GM12878 (cell line): ENCODE measurements around the gene SPRY4. TPM values are rescaled to one million over a fixed set of nuclear protein-coding genes. Genes with fewer than 3 reads are reported as not detected.

Experiments
- ATAC-seq: fragments of 200-7000 bp; cut with Tn5 transposase; 3 replicates; pipeline ENCODE4 v1.9.1; 2020; ENCODE audit warnings: mild to moderate bottlenecking, moderate library complexity
- BruUV-seq: library from RNA; stranded (reverse); fragments of 400-500 nt; replicated peaks from 2 replicates; lab custom pipeline; 2021; lab: Mats Ljungman, UMichigan
- CTCF ChIA-PET: fragments of 300-600 bp; sonication (Branson Sonifier 250); formaldehyde crosslinking; extraction: SDS; loops from one replicate; lab custom pipeline; 2021; ENCODE audit warnings: inconsistent platforms; lab: Yijun Ruan, JAX
- POLR2A ChIA-PET: fragments of 350-600 bp; formaldehyde crosslinking; extraction: SDS; loops from one replicate; lab custom pipeline; 2021; ENCODE audit warnings: inconsistent platforms; lab: Charles Lee
- RAD21 ChIA-PET: fragments of 300-600 bp; sonication (Branson Sonifier 250); formaldehyde crosslinking; loops from one replicate; lab custom pipeline; 2023; ENCODE audit warnings: antibody characterized with exemption; ENCODE audit not compliant: unreplicated experiment; lab: Charles Lee
- SMC1A ChIA-PET: fragments of 300-600 bp; sonication (Branson Sonifier 250); formaldehyde crosslinking; loops from one replicate; lab custom pipeline; 2023; ENCODE audit not compliant: unreplicated experiment, uncharacterized antibody; lab: Charles Lee
- DNase-seq: peaks from one replicate; pipeline ENCODE4 v3.0.0-alpha.2; 2011; ENCODE audit warnings: low read depth, low spot score
- FAIRE-seq: peaks from 3 replicates; lab custom pipeline; 2011; peaks lifted over from hg19 to GRCh38; lab: Jason Lieb, UNC
- H2AFZ ChIP-seq: 2 replicates; pipeline ENCODE4 v1.6.0; 2011; ENCODE audit warnings: low read depth, low read length, control low read depth; ENCODE audit not compliant: control insufficient read depth
- H3K27ac ChIP-seq: 2 replicates; pipeline ENCODE4 v1.5.1; 2011; ENCODE audit warnings: control low read depth; ENCODE audit not compliant: control insufficient read depth, insufficient read depth
- H3K27me3 ChIP-seq, 2 experiments: replicated peaks in 1 of 2; 2 replicates each; pipeline versions ENCODE4 v1.6.0 to v1.6.1; 2011; ENCODE audit warnings: low read length in 1 of 2; ENCODE audit not compliant: control insufficient read depth in 2 of 2, insufficient read depth in 2 of 2
- H3K36me3 ChIP-seq, 2 experiments: 2 replicates each; pipeline ENCODE4 v1.5.1; 2011; ENCODE audit warnings: low read length in 1 of 2; ENCODE audit not compliant: control insufficient read depth in 2 of 2, insufficient read depth in 2 of 2
- H3K4me1 ChIP-seq: 2 replicates; pipeline ENCODE4 v1.6.1; 2011; ENCODE audit warnings: mild to moderate bottlenecking, low read length, moderate library complexity, mixed read lengths; ENCODE audit not compliant: control insufficient read depth, insufficient read depth
- H3K4me2 ChIP-seq: 2 replicates; pipeline ENCODE4 v1.6.0; 2011; ENCODE audit warnings: control low read depth; ENCODE audit not compliant: control insufficient read depth, insufficient read depth
- H3K4me3 ChIP-seq: fragments of 200-600 bp; sonication (generic); 2 replicates; pipeline ENCODE4 v1.5.1; 2016
- H3K79me2 ChIP-seq: 2 replicates; pipeline ENCODE4 v1.6.0; 2011; ENCODE audit warnings: low read length; ENCODE audit not compliant: control insufficient read depth, insufficient read depth
- H3K9ac ChIP-seq: 2 replicates; pipeline ENCODE4 v1.8.0; 2011; ENCODE audit warnings: low read length, control low read depth, mixed read lengths; ENCODE audit not compliant: control insufficient read depth, insufficient read depth
- H3K9me3 ChIP-seq: replicated peaks from 3 replicates; pipeline ENCODE4 v1.5.1; 2011; ENCODE audit warnings: mild to moderate bottlenecking, low read length; ENCODE audit not compliant: control insufficient read depth, insufficient read depth
- H4K20me1 ChIP-seq: 2 replicates; pipeline ENCODE4 v1.6.0; 2011; ENCODE audit not compliant: control insufficient read depth, insufficient read depth
- CHD2 ChIP-seq: IDR thresholded peaks from 2 replicates; pipeline ENCODE4 v1.6.1; 2011; ENCODE audit warnings: low read depth, low read length, improper control_type of control experiment, borderline replicate concordance
- CREB1 ChIP-seq: IDR thresholded peaks from 2 replicates; pipeline ENCODE4 v1.6.1; 2012; ENCODE audit warnings: low read depth, mild to moderate bottlenecking, inconsistent platforms
- ETV6 ChIP-seq, 2 experiments: fragments of 450-650 bp in 1 of 2; IDR thresholded peaks in 1 of 2; conservative IDR thresholded peaks in 1 of 2; 2 replicates each; pipeline ENCODE4 v1.6.1; 2014; ENCODE audit warnings: antibody characterized with exemption in 1 of 2, borderline replicate concordance in 1 of 2, low read depth in 1 of 2, mild to moderate bottlenecking in 1 of 2, moderate library complexity in 1 of 2
- FOXK2 ChIP-seq: fragments of 450-650 bp; IDR thresholded peaks from 2 replicates; pipeline ENCODE4 v1.6.1; 2017; ENCODE audit warnings: mild to moderate bottlenecking, moderate library complexity
- IRF4 ChIP-seq: IDR thresholded peaks from 2 replicates; pipeline ENCODE4 v1.6.1; 2011; ENCODE audit warnings: low read depth, low read length
- JUNB ChIP-seq: IDR thresholded peaks from 2 replicates; pipeline ENCODE4 v1.6.1; 2016; ENCODE audit warnings: antibody characterized with exemption, mild to moderate bottlenecking
- RAD51 ChIP-seq: fragments of 450-650 bp; IDR thresholded peaks from 2 replicates; pipeline ENCODE4 v1.6.1; 2016; ENCODE audit warnings: moderate library complexity, mild to moderate bottlenecking, inconsistent platforms
- SMAD1 ChIP-seq: fragments of 450-650 bp; IDR thresholded peaks from 2 replicates; pipeline ENCODE4 v1.6.1; 2018; ENCODE audit warnings: mild to moderate bottlenecking, low read depth; ENCODE audit not compliant: partially characterized antibody
- TAF1 ChIP-seq: IDR thresholded peaks from 2 replicates; pipeline ENCODE4 v1.6.1; 2011; ENCODE audit warnings: mild to moderate bottlenecking, low read depth, low read length, borderline replicate concordance
- WGBS: methylation state at CpG from one replicate; pipeline ENCODE4 v1.1.6; 2016; ENCODE audit warnings: low lambda C conversion rate; ENCODE audit not compliant: insufficient replicate concordance, insufficient coverage; ENCODE audit errors: missing lambda C conversion rate; 5-methylcytosine and 5-hydroxymethylcytosine counted together
- in situ Hi-C: fragments of 300-500 bp; cut with MboI; formaldehyde crosslinking; loops from 9 replicates; pipeline ENCODE4 v1.14.3; 2018; ENCODE audit warnings: mixed read lengths
- intact Hi-C: fragments of 100-400 bp; cut with micrococcal nuclease; formaldehyde crosslinking; loops from one replicate; pipeline ENCODE4 v1.14.2; 2022; ENCODE audit not compliant: unreplicated experiment
- polyA plus RNA-seq, 11 experiments: library from polyadenylated mRNA; depleted of rRNA in 4 of 11; unstranded in 6 of 11; stranded (reverse) in 5 of 11; fragments of >200 nt; fragmentation: Nextera tagmentation in 4 of 11; fragmentation: Illumina TruSeq in 1 of 11; extraction: Ambion mirVana in 4 of 11; extraction: Trizol in 1 of 11; gene quantifications; 1 replicate in 1 of 11; 2 replicates in 10 of 11; pipeline versions ENCODE4 v1.2.1 to v1.2.3, GENCODE V29; 2011 to 2016; ENCODE audit warnings: inconsistent platforms in 2 of 11, missing spikeins in 2 of 11, low read depth in 1 of 11
- total RNA-seq, 4 experiments: library from RNA; depleted of rRNA in 3 of 4; stranded (reverse); fragments of >200 nt in 3 of 4; fragmentation: Illumina TruSeq in 1 of 4; extraction: Trizol in 1 of 4; gene quantifications; 2 replicates each; pipeline versions ENCODE4 v1.2.1 to v1.2.3, GENCODE V29; 2013 to 2021
- TF ChIP-seq, protein P1 (sequence below): IDR thresholded peaks from 2 replicates; pipeline ENCODE4 v1.6.1; 2012; ENCODE audit warnings: low read depth, low read length, improper control_type of control experiment
- TF ChIP-seq, protein P2 (sequence below): fragments of 450-650 bp; formaldehyde crosslinking; IDR thresholded peaks from 2 replicates; pipeline ENCODE4 v1.4.0; 2022; ENCODE audit warnings: mild to moderate bottlenecking, moderate library complexity

The SPRY4 gene
- total and polyA plus RNA-seq, 10 of the 15 experiments (the other 5 are each of a cell fraction or from before 2014, with no cell fraction given) = 0.04 to 1.4 (median 0.18) TPM; not detected in 1

DNA sequence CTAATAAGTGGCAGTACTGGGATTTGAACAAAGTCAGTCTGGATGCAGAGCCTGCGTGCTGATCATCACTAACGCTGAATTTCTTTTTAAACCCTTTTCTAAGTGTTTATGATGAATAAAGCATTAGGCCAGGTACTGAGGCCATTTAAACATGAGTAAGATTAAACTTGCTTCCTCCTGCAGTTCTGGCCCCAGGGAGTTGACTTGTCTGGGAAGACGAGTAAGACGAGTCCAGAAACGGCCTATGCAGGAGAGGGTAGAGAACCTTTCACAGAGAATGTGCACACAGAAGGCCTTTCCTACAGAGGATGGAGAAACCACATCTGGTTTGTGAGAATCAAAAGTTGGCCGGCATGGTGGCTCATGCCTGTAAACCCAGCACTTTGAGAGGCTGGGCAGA lies 42.9 kb downstream of the SPRY4 start:
- H3K27ac ChIP-seq = no peak overlapping the region
- ATAC-seq (no peak), FAIRE-seq (no peak), DNase-seq (no peak)
- no peaks in the 10 kb centered on the region for H4K20me1 ChIP-seq
- ChIA-PET RAD21 (no interaction called here), SMC1A (no interaction called here), CTCF (no interaction called here), POLR2A (no interaction called here)
- H3K4me3 ChIP-seq = no peak overlapping the region
- no peak overlapping the region for H3K9ac ChIP-seq
- no peaks in the 10 kb centered on the region for H3K79me2 ChIP-seq
- 60% methylated on average over 6 of the region's 6 CpGs for WGBS
- no peaks in the 10 kb centered on the region for H3K27me3 ChIP-seq
- TF ChIP-seq, protein P1, sequence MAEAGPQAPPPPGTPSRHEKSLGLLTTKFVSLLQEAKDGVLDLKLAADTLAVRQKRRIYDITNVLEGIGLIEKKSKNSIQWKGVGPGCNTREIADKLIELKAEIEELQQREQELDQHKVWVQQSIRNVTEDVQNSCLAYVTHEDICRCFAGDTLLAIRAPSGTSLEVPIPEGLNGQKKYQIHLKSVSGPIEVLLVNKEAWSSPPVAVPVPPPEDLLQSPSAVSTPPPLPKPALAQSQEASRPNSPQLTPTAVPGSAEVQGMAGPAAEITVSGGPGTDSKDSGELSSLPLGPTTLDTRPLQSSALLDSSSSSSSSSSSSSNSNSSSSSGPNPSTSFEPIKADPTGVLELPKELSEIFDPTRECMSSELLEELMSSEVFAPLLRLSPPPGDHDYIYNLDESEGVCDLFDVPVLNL = no peak
- TF ChIP-seq CHD2 (no peak), FOXK2 (no peak), TAF1 (no peak)
- no peak overlapping the region for H2AFZ ChIP-seq
- no peak overlapping the region for H3K4me2 ChIP-seq
- H3K4me1 ChIP-seq = no peaks in the 10 kb centered on the region
- intact Hi-C loops = no loop called here
- in situ Hi-C loops = no loop called here
- no peaks in the 10 kb centered on the region for H3K36me3 ChIP-seq
- BruUV-seq = no TSS peak
- H3K9me3 ChIP-seq = no peaks in the 10 kb centered on the region

DNA sequence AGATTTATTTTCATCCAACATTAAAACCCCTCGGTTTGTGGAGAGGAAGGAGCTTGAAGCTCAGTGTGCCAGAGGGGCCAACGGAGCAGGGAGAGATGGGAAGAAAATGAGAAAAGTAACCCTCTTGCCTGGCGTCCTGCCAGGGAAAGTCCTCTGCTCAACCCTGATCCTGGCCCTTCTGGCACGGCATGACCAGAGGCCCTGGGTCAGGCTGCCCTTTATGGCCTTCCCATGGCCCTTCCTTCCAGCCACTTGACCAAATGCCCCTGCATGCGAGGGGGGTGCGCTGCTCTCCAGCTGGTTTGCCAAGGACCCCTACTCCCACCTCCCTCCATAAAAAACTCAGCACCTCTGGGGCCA lies 43.8 kb downstream of the SPRY4 start:
- Histone ChIP-seq H3K79me2 (no peaks in the 10 kb centered on the region), H3K9me3 (no peaks in the 10 kb centered on the region), H4K20me1 (no peaks in the 10 kb centered on the region), H3K36me3 (no peaks in the 10 kb centered on the region), H3K4me3 (no peak overlapping the region), H3K9ac (no peak overlapping the region), H3K4me1 (no peaks in the 10 kb centered on the region), H2AFZ (no peak overlapping the region), H3K4me2 (no peak overlapping the region), H3K27me3 (no peaks in the 10 kb centered on the region), H3K27ac (no peak overlapping the region)
- in situ Hi-C loops (no loop called here), intact Hi-C loops (no loop called here)
- ChIA-PET CTCF (no interaction called here), RAD21 (no interaction called here), SMC1A (interaction anchor here (1.3 kb wide), 1 partner anchor 12 kb away, joined by 5 read pairs; no protein-coding TSS in a partner anchor), POLR2A (no interaction called here)
- BruUV-seq = no TSS peak
- DNase-seq (no peak), ATAC-seq (no peak), FAIRE-seq (no peak)
- WGBS = 58% methylated on average over 6 of the region's 6 CpGs
- TF ChIP-seq RAD51 (no peak), SMAD1 (no peak), CREB1 (no peak), IRF4 (no peak), ETV6 (conservative IDR thresholded peaks at IDR 0.05 in 1 of 2, IDR thresholded peaks at IDR 0.05 in 1 of 2; ENCODE audit: borderline replicate concordance in 1 of 2, low read depth in 1 of 2) (no peak), JUNB (no peak)
- TF ChIP-seq, protein P2, sequence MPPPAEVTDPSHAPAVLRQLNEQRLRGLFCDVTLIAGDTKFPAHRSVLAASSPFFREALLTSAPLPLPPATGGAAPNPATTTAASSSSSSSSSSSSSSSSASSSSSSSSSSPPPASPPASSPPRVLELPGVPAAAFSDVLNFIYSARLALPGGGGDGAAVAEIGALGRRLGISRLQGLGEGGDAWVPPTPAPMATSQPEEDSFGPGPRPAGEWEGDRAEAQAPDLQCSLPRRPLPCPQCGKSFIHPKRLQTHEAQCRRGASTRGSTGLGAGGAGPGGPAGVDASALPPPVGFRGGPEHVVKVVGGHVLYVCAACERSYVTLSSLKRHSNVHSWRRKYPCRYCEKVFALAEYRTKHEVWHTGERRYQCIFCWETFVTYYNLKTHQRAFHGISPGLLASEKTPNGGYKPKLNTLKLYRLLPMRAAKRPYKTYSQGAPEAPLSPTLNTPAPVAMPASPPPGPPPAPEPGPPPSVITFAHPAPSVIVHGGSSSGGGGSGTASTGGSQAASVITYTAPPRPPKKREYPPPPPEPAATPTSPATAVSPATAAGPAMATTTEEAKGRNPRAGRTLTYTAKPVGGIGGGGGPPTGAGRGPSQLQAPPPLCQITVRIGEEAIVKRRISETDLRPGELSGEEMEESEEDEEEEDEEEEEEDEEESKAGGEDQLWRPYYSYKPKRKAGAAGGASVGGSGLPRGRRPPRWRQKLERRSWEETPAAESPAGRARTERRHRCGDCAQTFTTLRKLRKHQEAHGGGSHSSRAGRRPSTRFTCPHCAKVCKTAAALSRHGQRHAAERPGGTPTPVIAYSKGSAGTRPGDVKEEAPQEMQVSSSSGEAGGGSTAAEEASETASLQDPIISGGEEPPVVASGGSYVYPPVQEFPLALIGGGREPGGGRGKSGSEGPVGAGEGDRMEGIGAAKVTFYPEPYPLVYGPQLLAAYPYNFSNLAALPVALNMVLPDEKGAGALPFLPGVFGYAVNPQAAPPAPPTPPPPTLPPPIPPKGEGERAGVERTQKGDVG (CRISPR knock-in tag) = no peak
